Smooth muscle cell (in vitro differentiated cells): ENCODE results near the gene MYLIP. TPM values are rescaled to one million over a fixed set of nuclear protein-coding genes. Genes with fewer than 3 reads are reported as not detected.
A peak's percentile ranks its signal among the peaks of the same experiment; 100 is the strongest.

Source experiments
- DNase-seq: peaks from one replicate; lab custom pipeline; 2025; ENCODE audit not compliant: unreplicated experiment; lab: John Stamatoyannopoulos, UW
- H2AFZ ChIP-seq: fragments of 200-600 bp; sonication (generic); 2 replicates; pipeline ENCODE4 v1.6.0; 2016; ENCODE audit warnings: antibody characterized with exemption, low read depth, mild to moderate bottlenecking
- H3F3A ChIP-seq: fragments of 200-600 bp; sonication (generic); 2 replicates; pipeline ENCODE4 v1.6.0; 2017; ENCODE audit warnings: antibody characterized with exemption, low read depth
- H3K27ac ChIP-seq: fragments of 200-600 bp; sonication (generic); 2 replicates; pipeline ENCODE4 v1.5.1; 2016; ENCODE audit warnings: low read depth, mild to moderate bottlenecking
- H3K27me3 ChIP-seq: fragments of 200-600 bp; sonication (generic); 2 replicates; pipeline ENCODE4 v1.6.1; 2016; ENCODE audit warnings: low read depth, mild to moderate bottlenecking
- H3K36me3 ChIP-seq: fragments of 200-600 bp; sonication (generic); 2 replicates; pipeline ENCODE4 v1.5.1; 2016; ENCODE audit warnings: low read depth
- H3K4me1 ChIP-seq: fragments of 200-600 bp; sonication (generic); 2 replicates; pipeline ENCODE4 v1.5.1; 2016; ENCODE audit warnings: low read depth
- H3K4me2 ChIP-seq: fragments of 200-600 bp; sonication (generic); 2 replicates; pipeline ENCODE4 v1.6.0; 2016; ENCODE audit warnings: mild to moderate bottlenecking
- H3K4me3 ChIP-seq: fragments of 200-600 bp; sonication (generic); 2 replicates; pipeline ENCODE4 v1.5.1; 2016; ENCODE audit warnings: mild to moderate bottlenecking
- H3K79me2 ChIP-seq: fragments of 200-600 bp; sonication (generic); 2 replicates; pipeline ENCODE4 v1.6.0; 2016; ENCODE audit warnings: low read depth, mild to moderate bottlenecking
- H3K9ac ChIP-seq: fragments of 200-600 bp; sonication (generic); 2 replicates; pipeline ENCODE4 v1.6.0; 2016; ENCODE audit warnings: low read depth
- H3K9me3 ChIP-seq: fragments of 200-600 bp; sonication (generic); replicated peaks from 2 replicates; pipeline ENCODE4 v1.5.1; 2016; ENCODE audit warnings: low read depth
- H4K20me1 ChIP-seq: fragments of 200-600 bp; sonication (generic); 2 replicates; pipeline ENCODE4 v1.6.0; 2016; ENCODE audit warnings: low read depth
- CTCF ChIP-seq: fragments of 200-600 bp; sonication (generic); IDR thresholded peaks from 2 replicates; pipeline ENCODE4 v1.5.1; 2017; ENCODE audit warnings: borderline replicate concordance, mild to moderate bottlenecking, antibody characterized with exemption; ENCODE audit not compliant: insufficient read depth, poor library complexity, severe bottlenecking
- WGBS: methylation state at CpG from one replicate; pipeline ENCODE4 v1.1.7; 2016; ENCODE audit warnings: low lambda C conversion rate; 5-methylcytosine and 5-hydroxymethylcytosine counted together
- polyA plus RNA-seq: library from polyadenylated mRNA; unstranded; fragments of >200 nt; fragmentation: Nextera tagmentation; extraction: Ambion mirVana; gene quantifications from 2 replicates; pipeline ENCODE4 v1.2.1, GENCODE V29; 2016
- total RNA-seq: library from RNA; depleted of rRNA; stranded (reverse); fragments of >200 nt; gene quantifications from 2 replicates; pipeline ENCODE4 v1.2.3, GENCODE V29; 2014

MYLIP gene
- total RNA-seq, result 25.0 and 42.2 TPM in 2 replicates
- polyA plus RNA-seq, result 29.9 and 41.8 TPM in 2 replicates

- no peaks in the 10 kb centered on the region for H3K9me3 ChIP-seq
- no peaks in the 10 kb centered on the region for H3K36me3 ChIP-seq
- H3K4me3 ChIP-seq, result peak within 1 kb of the TSS; percentile 86
- peak within 1 kb of the TSS; percentile 92 for H3K4me2 ChIP-seq
- no peaks in the 10 kb centered on the region for H3K27me3 ChIP-seq
- DNase-seq, result peak; percentile 97
- H3K79me2 ChIP-seq, result peaks cover 48% of the 10 kb centered on the region
- 1% methylated on average over 51 of the region's 95 CpGs for WGBS
- H3K4me1 ChIP-seq, result peaks cover 35% of the 10 kb centered on the region
- peak within 1 kb of the TSS; percentile 64 for H2AFZ ChIP-seq
- peak; percentile 58 for TF ChIP-seq CTCF
- H3K9ac ChIP-seq, result peak within 1 kb of the TSS; percentile 86
- H4K20me1 ChIP-seq, result peaks cover 45% of the 10 kb centered on the region
- H3K27ac ChIP-seq, result peak within 1 kb of the TSS; percentile 81
- no peaks in the 10 kb centered on the region for H3F3A ChIP-seq
These were observed at the start of gene MYLIP for GRCh38 chr6:16128759-16129622. Gene MYLIP, plus strand, starts transcription at chr6:16129086. Its CDS starts 237 bp downstream, at chr6:16129323.

GRCh38 chr6:16079354-16079753 lies 49.5 kb upstream of the MYLIP start:
- Histone ChIP-seq H2AFZ (no peak overlapping the region), H3K36me3 (no peaks in the 10 kb centered on the region), H3K4me3 (no peak overlapping the region), H3K79me2 (no peaks in the 10 kb centered on the region), H3K9me3 (no peaks in the 10 kb centered on the region), H3K9ac (no peak overlapping the region), H3K4me2 (no peak overlapping the region), H3K4me1 (no peaks in the 10 kb centered on the region), H3K27ac (no peak overlapping the region), H3F3A (no peaks in the 10 kb centered on the region), H3K27me3 (no peaks in the 10 kb centered on the region), H4K20me1 (no peaks in the 10 kb centered on the region)
- TF ChIP-seq CTCF, result no peak
- no peak for DNase-seq
- 59% methylated on average over 1 of the region's 1 CpG for WGBS

- H2AFZ ChIP-seq, result no peak overlapping the region
- no peaks in the 10 kb centered on the region for H3K27me3 ChIP-seq
- no peaks in the 10 kb centered on the region for H3K4me1 ChIP-seq
- TF ChIP-seq CTCF, result no peak
- H3F3A ChIP-seq, result no peaks in the 10 kb centered on the region
- no peak overlapping the region for H3K27ac ChIP-seq
- H3K9me3 ChIP-seq, result no peaks in the 10 kb centered on the region
- 77% methylated on average over 1 of the region's 1 CpG for WGBS
- H3K79me2 ChIP-seq, result no peaks in the 10 kb centered on the region
- H3K4me2 ChIP-seq, result no peak overlapping the region
- DNase-seq, result no peak
- H3K36me3 ChIP-seq, result no peaks in the 10 kb centered on the region
- no peak overlapping the region for H3K9ac ChIP-seq
- no peaks in the 10 kb centered on the region for H4K20me1 ChIP-seq
- H3K4me3 ChIP-seq, result no peak overlapping the region
These were observed 48.7 kb upstream of the MYLIP start for GRCh38 chr6:16080204-16080603.

GRCh38 chr6:16081326-16081725 lies 47.6 kb upstream of the MYLIP start:
- TF ChIP-seq CTCF, result no peak
- Histone ChIP-seq H3K4me1 (no peaks in the 10 kb centered on the region), H3K9me3 (no peaks in the 10 kb centered on the region), H3K27me3 (no peaks in the 10 kb centered on the region), H3K9ac (no peak overlapping the region), H3K36me3 (no peaks in the 10 kb centered on the region), H2AFZ (no peak overlapping the region), H3K4me2 (no peak overlapping the region), H3K27ac (no peak overlapping the region), H4K20me1 (no peaks in the 10 kb centered on the region), H3K79me2 (no peaks in the 10 kb centered on the region), H3F3A (no peaks in the 10 kb centered on the region), H3K4me3 (no peak overlapping the region)
- 96% methylated on average over 4 of the region's 4 CpGs for WGBS
- DNase-seq, result no peak
